ENCODE data around the gene ARCN1. TPM values are rescaled to one million over a fixed set of nuclear protein-coding genes. Genes with fewer than 3 reads are reported as not detected.
A peak's percentile ranks its signal among the peaks of the same experiment; 100 is the strongest.
"Not testable (repeated sequence)": the region's sequence is repeated elsewhere in the genome, so short reads cannot be mapped to it uniquely, and the experiment has no call there.

The ARCN1 gene
- total RNA-seq, 1 donor = 27.5 TPM

DNA sequence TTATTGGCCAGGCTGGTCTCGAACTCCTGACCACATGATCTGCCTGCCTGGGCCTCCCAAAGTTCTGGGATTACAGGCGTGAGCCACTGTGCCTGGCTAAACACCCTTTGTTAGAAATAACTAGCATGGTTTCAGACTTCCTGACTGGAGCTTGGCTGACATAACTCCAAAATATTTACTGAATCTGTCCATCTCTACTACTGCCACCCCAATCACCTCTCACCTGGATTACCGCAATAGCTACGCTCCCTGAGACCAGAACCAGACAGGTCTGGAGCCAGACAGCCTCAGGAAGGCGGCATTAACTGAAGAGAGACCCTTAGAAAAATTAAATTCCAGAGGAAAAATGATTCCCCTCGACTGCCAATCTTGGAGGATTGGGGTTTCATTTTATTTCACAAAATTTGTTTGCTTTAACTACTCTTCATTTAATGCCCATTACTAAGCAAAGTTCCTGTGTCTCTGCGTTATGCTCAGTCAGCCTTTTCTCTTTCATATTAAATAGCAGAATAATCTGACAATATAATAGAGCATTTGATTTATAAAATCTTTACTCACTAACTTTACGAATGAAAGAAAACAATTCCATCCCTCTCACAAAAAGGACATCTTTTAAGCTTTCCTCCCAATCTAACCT is 28.1 kb upstream of the ARCN1 start:
- no peak for DNase-seq (ENCODE audit: low read depth in 2 of 3, low spot score in 2 of 3)

DNA sequence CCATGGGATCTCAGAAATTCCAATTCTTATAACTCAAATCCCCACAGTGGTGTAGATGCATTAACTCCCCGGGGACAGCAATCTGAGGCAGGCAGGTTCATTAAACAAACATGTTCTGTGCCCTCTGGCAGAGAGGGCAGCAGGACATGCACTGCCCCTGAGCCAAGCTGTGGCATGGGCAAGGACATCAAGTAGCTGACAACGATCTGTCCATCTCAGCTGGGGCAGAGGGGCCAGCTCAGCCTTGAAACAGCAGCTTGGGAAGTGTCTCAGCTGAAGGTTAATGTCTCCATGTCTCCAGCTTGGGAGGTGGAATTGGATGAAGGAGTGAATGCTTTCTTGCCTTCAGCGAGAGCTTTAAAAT is 27.6 kb upstream of the ARCN1 start:
- no peak for DNase-seq (ENCODE audit: low read depth in 2 of 3, low spot score in 2 of 3)

DNA sequence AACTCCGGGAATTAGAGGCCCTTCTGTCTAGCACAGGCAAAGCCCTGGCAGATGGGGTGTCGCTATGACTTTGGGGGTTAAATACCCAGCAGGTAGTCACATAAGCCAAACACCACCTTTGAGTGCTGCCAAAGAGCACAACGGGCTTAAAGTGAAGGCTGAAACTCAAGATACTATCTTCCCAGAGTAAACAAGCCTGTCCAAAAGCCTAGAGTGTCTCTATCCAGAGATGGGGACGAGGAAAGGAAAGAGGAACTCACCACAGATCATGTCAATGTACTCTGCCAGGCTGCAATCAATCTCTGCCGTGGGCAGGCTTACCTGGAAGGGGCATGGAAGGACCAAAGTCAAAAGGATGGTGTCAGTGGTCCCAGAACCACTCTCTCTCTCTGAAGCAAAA is 26.7 kb upstream of the ARCN1 start:
- no peak for DNase-seq (ENCODE audit: low read depth in 2 of 3, low spot score in 2 of 3)

DNA sequence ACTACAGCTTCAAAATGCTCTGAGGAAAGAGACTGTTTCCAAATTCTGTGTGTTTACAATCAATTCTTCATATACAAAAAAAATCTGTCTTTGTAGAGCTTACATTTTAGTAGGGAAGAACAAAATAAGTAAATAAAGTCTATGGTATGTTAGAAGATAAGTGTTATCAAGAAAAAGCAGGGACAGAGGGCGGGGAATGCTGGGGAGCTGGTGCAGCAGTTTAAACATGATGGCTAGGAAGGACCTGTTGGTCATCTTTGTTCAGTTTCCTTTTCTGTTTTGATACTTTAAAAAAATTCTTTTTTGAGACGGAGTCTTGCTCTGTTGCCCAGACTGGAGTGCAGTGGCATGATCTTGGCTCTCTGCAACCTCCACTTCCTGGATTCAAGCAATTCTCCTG is 25.1 kb upstream of the ARCN1 start:
- no peak for DNase-seq (ENCODE audit: low read depth in 2 of 3, low spot score in 2 of 3)

DNA sequence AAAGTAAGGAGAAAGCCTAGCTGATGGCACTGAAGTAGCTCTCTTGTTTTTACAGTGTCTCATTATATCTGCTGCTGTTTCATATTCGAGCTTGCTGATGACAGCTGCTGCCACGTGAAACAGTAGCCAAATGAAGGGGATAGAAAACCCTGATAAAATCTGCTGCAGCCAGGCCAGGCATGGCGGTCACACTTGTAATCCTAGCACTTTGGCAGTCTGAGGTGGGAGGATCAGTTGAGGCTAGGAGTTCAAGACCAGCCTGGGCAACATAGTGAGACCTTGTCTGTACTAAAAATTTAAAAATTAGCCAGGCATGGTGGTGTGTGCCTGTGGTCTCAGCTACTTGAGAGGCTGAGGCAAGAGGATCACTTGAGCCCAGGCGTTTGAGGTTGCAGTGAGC is 19.9 kb upstream of the ARCN1 start:
- no peak for DNase-seq (ENCODE audit: low read depth in 2 of 3, low spot score in 2 of 3)

DNA sequence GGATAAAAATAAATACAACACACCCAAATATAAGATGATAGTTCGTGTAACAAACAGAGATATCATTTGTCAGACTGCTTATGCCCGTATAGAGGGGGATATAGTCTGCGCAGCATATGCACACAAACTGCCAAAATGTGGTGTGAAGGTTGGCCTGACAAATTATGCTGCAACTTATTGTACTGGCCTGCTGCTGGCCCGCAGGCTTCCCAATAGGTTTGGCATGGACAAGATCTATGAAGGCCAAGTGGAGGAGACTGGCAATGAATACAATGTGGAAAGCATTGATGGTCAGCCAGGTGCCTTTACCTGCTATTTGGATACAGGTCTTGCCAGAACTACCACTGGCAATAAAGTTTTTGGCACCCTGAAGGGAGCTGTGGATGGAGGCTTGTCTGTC is 11.4 kb upstream of the ARCN1 start:
- no peak for DNase-seq (ENCODE audit: low read depth in 2 of 3, low spot score in 2 of 3)

DNA sequence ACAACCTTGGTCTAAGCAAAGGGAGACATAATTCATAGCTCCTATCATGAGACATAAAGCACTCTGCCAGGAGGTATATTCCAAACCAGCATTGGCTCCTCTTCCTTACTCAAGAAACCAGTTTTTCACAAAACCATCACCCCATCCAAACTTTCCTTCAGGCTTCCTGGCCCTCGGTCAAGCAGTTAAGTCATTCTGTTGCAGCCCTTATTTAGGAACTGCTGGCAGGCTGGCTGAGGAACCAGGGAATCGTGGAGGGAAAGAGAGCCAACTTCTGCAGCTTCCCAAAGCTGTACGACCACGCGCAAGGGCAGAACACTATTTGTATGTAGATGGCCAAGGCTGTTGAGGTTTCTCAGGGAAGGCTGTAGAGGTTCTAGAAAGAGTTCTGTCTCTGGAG is 7.2 kb upstream of the ARCN1 start:
- DNase-seq (ENCODE audit: low read depth in 2 of 3, low spot score in 2 of 3) = no peak

DNA sequence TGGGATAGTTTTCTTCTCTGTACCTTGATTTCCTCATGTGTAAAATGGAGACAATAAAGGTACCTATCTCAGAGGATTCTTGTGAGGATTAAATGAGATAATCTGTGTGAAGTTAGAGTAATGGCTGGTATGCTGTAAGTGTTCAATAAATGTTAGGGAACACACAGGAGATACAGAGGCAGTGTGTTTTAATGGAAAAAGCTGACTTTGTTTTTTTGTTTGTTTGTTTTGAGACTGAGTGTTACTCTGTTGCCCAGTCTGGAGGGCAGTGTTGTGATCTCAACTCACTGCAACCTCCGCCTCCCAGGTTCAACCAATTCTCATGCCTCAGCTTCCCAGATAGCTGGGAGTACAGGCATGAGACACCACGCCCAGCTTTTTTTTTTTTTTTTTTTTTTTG is 2.5 kb upstream of the ARCN1 start:
- DNase-seq (ENCODE audit: low read depth in 2 of 3, low spot score in 2 of 3) = no peak

DNA sequence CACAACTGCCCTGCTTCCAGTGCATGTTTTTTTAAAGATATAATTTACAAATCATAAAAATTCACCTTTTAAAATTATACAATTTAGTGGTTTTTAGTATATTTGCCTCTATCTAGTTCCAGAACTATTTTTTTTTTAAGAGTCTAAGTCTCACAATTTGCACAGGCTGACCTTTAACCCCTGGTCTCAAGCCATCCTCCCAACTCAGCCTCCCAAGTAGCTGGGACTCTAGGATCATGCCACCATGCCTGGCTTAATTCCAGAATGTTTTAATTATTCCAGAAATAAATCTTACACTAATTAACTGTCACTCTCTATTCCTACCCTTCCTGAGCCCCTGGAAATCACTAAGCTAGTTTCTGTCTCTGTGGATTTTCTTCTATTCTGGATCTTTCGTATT is 1.4 kb upstream of the ARCN1 start:
- no peak for DNase-seq (ENCODE audit: low read depth in 2 of 3, low spot score in 2 of 3)

DNA sequence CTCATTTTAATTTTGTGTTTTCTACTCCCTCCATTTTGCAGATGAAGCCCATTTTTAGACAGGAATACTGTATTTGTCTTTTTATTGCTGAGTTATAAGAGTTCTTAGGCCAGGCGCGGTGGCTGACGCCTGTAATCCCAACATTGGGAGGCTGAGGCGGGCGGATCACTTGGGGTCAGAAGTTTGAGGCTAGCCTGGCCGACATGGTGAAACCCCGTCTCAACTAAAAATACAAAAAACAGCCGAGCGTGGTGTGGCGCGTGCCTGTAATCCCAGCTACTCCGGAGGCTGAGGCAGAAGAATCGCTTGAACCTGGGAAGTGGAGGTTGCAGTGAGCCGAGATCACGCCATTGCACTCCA is 528 bp upstream of the ARCN1 start:
- DNase-seq (ENCODE audit: low read depth in 2 of 3, low spot score in 2 of 3) = peak in 1 of 3 donors; percentile 3

DNA sequence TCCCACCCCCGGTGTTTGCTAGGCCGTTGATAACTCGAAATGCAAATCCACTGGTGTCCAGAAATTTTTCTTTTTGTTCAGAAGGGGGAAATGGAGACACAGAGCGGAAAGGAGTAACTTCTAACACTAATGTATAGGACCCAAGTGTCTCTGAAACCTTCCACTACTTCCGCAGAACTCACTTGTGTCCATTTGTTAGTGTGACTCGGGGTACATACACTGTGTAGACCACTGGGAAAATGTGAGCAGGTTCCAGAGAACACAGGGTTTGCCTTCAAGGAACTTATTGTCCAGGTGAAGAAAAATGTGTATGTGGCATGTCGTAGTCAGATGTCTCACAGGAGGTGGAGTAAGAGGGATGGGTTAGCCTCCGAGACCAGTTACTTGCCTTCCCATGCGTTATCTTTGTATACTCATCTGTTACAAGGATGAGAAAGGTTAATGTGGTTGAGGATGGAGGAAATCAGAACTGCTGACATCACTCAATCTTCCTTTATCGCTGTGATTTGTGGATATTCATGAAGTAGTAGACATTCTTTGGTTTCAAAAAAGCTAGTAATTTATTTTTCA is 857 bp downstream of the ARCN1 start:
- peak; percentile 21 to 40 (median 27) for DNase-seq (ENCODE audit: low read depth in 2 of 3, low spot score in 2 of 3)

DNA sequence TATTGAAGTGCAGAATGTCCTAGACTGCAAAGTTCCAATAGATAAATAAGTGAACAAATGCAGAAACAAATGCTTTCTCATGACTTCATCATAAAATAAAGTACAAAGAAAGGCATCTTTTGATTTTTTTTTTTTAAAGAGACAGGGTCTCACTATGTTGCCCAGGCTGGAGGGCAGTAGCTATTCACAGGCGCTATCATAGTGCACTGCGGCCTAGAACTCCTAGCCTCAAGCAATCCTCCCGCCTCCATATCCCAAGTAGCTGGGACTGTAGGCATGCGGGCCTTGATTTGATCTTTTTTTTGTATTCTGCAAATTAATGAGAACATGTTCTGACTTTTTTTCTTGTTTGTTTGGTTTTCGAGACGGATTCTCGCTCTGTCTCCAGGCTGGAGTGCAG is 2.4 kb downstream of the ARCN1 start:
- DNase-seq (ENCODE audit: low read depth in 2 of 3, low spot score in 2 of 3) = no peak

DNA sequence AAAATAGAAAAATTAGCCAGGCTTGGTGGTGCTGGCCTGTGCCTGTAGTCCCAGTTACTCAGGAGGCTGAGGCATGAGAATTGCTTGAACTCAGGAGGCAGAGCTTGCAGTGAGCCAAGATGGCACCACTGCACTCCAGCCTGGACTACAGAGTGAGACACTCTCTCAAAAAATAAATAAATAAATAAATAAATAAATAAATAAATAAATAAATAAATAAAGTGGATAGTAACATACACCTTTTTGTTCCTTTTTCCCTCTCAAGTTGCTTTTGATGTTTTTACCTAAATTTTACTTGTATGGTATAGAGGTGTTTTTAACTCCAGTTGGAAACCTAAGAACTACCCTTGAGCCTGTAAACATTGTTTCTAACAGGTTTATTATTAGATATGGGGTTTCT is 5.8 kb downstream of the ARCN1 start:
- not testable (repeated sequence) for DNase-seq (ENCODE audit: low read depth in 2 of 3, low spot score in 2 of 3)

DNA sequence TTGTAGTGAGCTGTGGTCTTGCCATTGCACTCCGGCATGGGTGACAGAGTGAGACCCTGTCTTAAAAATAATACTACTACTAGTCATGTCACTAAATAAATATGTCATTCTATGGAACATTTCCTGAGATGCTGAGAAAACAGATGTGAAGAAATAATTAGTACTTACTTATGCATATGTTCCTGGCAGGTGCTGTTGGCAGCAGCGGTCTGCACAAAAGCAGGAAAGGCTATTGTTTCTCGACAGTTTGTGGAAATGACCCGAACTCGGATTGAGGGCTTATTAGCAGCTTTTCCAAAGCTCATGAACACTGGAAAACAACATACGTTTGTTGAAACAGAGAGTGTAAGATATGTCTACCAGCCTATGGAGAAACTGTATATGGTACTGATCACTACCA is 8.8 kb downstream of the ARCN1 start:
- no peak for DNase-seq (ENCODE audit: low read depth in 2 of 3, low spot score in 2 of 3)

DNA sequence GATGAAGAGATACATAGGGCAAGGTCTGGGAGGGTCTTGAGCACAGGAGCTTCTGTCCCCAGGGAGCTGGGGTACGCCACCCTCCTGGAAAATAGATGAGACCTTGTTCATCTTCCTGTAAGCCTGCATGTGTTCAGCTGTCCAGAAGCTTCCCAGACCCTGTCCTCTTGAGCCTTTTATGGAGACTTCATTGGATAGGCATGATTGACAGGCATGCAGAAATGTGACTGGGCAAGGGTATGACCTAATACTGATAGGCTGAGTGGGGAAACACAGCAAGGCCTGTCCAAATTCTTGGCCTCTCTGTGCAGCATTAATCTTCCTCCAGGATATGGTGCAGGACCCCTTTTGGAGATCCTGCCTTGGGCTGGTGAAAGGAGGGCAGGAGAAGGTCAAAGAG is 15.7 kb downstream of the ARCN1 start:
- no peak for DNase-seq (ENCODE audit: low read depth in 2 of 3, low spot score in 2 of 3)

DNA sequence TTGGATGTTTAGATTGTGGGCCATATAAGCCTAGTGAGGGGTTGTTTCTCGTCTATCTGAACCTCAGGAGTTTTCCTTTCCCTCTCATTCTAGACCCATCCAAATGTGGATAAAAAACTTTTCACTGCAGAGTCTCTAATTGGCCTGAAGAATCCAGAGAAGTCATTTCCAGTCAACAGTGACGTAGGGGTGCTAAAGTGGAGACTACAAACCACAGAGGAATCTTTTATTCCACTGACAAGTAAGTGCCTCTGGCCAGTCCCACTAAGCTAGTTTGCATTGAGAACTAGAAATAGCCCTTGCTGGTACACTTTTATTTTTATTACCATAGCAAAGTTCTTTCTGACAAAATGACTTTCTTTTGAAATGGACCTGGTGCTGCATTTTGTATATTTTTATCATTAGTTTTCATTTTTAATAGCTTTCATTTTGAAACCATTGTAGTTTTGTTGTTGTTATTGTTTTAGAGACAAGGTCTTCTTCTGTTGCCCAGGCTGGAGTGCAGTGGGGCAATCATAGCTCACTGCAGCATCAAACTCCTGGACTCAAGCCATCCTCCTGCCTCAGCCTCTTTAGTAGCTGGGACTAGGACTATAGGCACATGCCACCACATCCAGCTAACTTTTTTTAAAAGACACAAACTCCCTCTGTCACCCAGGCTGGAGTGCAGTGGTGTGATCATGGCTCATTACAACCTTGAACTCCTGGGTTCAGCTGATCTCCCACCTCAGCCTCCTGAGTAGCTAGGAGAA is 20.6 kb downstream of the ARCN1 start:
- DNase-seq (ENCODE audit: low read depth in 2 of 3, low spot score in 2 of 3) = no peak

DNA sequence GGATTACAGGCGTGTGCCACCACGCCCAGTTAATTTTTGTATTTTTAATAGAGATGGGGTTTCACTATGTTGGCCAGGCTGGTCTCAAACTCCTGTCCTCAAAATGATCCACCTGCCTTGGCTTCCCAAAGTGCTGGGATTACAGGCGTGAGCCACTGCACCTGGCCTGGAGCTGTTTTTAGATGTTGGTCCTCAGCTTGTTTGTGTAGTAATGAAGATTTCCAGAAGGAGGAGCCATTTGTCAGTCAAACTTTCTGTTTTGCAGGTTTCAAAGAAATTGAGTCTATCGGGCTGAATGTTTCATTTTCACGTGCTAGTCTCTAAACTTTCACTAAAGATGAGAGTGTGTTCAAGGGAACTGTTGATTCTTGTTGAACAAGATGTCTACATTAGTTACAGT is 22.8 kb downstream of the ARCN1 start:
- peak; percentile 30 to 72 (median 53) for DNase-seq (ENCODE audit: low read depth in 2 of 3, low spot score in 2 of 3)

DNA sequence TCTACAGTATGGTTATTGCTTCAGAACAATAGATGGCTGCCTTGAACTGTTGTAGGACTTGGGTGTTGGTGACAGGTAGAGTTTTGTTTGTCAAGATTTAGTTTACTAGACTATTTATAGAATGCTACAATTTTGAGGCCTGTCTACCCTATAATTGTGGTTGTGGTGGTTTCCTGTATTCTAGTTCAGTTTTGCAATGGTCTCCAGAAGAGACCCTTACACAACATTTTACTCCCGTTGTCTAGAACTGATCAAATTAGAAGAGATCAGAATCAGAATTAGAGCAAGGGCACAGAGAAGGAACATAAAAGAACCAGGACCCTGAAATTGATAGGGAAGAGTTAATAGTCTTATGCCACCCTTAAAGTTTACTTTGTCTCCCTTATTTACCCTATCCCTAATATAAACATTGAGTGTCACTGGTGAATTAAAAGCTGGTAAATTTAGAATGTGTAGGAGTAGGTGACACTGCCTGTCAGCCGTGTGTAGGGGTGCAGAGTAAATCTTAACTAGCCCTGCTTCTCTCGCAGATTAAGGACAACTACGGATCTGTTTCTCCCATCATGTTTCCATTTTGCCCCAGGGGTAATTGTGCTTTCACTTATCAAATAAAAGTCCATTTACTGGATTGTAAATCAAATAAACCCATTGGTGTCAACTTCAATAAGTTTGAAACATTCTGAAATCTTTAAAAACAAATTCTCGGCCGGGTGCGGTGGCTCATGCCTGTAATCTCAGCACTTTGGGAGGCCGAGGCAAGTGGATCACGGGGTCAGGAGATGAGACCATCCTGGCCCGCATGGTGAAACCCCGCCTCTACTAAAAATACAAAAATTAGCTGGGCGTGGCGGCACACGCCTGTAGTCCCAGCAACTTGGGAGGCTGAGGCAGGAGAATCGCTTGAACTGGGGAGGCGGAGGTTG is 24.3 kb downstream of the ARCN1 start:
- DNase-seq (ENCODE audit: low read depth in 2 of 3, low spot score in 2 of 3) = no peak

DNA sequence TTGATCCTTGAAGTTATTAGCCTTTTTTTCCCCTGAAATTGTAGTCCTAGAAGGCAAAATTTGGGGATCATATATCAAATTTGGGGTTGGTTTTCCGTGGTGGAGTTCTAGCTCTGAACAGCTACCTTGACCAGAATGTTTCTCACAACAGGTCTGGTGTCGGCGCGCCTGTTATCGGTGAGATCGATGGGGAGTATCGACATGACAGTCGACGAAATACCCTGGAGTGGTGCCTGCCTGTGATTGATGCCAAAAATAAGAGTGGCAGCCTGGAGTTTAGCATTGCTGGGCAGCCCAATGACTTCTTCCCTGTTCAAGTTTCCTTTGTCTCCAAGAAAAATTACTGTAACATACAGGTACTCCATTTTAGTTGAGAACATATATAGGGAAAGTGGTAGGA is 25.3 kb downstream of the ARCN1 start:
- no peak for DNase-seq (ENCODE audit: low read depth in 2 of 3, low spot score in 2 of 3)

DNA sequence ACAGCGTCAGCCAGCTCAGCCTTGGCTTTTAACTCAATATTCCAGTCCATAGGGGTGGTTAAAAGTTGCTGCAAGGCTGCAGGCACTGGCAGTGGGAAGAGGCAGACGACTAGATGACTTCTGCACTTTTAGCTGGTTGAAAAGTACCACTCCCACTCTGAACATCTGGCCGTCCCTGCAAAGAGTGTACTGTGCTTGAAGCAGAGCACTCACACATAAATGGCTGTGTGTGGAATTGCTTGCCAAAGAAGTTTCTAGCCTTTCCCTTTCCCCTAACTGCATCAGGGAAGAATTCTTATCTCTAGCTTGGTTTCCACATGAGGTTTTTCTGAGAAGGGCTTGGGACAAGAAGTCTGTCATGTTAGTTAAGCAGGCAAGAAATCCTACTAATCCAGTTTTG is 30.1 kb downstream of the ARCN1 start:
- no peak for DNase-seq (ENCODE audit: low read depth in 2 of 3, low spot score in 2 of 3)

DNA sequence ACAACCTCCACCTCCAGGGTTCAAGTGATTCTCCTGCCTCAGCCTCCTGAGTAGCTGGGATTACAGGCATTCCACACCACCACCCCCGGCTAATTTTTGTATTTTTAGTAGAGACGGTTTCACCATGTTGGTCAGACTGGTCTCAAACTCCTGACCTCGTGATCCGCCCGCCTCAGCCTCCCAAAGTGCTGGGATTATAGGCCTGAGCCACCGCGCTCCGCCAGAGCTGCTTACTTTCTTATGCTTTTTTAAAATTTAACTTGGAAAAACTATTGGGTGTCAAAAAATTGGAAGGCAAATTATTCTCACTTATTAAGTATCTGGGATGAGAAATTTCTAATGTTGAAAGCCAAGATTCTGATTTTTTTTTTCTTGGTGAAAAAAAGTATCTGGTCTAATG is 31.5 kb downstream of the ARCN1 start:
- not testable (repeated sequence) for DNase-seq (ENCODE audit: low read depth in 2 of 3, low spot score in 2 of 3)

All from hematopoietic multipotent progenitor cell (in vitro differentiated cells).